ENCODE results near the gene FHIT. TPM values are rescaled to one million over a fixed set of nuclear protein-coding genes. Genes with fewer than 3 reads are reported as not detected.

FHIT gene
- total RNA-seq, 1 donor from 2014 or later, result 0.53 TPM

DNA sequence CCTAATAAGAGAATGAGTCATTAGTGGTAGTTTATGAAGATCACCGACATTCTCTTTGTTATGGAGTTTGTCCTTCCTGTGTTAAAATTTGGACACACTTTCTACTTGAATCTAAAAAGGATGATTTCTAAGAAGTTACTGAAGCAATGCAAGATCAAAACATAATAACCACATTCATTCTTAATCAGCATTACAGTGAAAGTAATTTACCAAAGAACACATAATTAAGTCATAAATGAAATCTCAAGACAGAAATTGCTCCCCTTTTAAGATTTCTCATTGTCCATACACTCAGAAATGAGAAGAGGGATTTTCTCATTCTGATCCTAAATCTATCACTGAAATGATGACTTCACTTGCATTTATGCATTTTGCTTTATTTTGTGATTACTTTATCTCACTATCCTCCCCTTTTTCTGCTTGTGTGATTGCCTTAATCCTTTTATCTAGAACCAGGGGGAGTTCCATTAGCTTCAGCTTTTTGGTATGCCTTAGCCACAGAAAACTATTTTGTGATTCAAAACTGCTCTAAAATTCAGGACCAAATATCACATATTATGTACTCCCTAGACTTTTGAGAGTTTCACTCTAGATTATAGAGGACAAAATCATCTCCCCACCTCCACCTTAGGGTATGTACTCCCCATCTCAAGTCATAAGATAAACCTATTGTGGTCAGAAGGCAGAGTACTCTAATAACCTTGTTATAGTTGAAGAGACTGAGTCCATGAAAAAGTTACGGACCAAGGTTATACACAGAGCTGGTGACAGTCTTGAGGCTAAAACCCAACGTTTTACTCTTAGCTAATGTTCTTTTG lies 1383.9 kb downstream of the FHIT start:
- DNase-seq (ENCODE audit: low read depth), result no peak

DNA sequence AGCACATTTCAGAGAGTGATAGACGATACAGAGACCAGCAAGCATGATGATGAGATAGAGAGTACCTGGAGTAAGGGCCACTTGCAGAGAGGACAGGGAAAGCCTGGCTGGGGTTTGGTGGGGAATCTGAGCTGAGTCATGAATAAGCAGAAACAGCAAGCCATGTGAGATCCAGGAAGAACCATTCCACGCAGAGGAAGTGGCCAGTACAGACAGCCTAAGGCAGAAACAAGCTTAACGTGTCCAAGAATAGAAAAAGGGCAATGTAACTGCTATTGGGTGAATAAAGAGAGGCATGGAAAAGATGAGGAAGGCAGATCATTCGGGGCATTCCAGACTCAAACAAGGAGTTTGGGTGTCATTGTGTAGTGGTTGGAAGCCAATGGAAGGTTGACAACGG lies 1385.2 kb downstream of the FHIT start:
- no peak for DNase-seq (ENCODE audit: low read depth)

DNA sequence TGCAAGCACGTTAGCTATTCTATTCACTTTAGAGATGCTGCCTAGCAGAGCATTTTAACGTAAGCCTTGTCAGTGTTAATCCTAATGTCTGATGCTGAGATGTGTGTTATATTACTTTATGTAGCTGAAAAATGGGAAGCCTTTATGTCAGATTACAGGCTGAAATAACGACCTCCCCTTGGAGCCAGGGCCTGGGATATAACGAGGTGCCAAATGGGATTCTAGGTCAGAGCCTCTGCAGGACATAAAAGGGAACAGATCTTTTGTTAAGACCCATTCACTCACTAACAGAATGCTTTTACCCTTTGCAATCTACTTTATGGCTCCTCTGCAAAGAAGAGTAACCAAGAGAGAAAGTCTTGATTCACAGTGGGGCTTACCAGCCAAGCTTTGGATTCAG lies 1385.9 kb downstream of the FHIT start:
- no peak for DNase-seq (ENCODE audit: low read depth)

DNA sequence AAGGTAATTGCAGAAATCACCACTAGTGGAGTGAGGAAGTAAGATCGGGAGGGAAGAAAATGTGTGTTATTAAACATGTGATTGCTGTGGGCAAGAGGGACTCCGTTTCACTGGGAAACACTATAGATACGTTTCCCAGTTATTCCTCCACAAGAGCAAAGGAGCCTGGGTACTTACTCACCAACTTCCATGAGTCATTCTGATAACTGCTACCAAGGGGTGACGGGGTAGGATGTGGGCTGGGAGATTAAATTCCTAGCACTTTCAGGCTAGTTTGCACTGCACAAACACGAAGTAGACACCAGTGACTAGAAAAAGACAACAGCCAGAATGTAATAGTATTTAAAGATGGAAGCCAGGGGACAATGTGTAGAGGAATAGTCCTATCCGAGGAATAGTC lies 1388.6 kb downstream of the FHIT start:
- DNase-seq (ENCODE audit: low read depth), result no peak

DNA sequence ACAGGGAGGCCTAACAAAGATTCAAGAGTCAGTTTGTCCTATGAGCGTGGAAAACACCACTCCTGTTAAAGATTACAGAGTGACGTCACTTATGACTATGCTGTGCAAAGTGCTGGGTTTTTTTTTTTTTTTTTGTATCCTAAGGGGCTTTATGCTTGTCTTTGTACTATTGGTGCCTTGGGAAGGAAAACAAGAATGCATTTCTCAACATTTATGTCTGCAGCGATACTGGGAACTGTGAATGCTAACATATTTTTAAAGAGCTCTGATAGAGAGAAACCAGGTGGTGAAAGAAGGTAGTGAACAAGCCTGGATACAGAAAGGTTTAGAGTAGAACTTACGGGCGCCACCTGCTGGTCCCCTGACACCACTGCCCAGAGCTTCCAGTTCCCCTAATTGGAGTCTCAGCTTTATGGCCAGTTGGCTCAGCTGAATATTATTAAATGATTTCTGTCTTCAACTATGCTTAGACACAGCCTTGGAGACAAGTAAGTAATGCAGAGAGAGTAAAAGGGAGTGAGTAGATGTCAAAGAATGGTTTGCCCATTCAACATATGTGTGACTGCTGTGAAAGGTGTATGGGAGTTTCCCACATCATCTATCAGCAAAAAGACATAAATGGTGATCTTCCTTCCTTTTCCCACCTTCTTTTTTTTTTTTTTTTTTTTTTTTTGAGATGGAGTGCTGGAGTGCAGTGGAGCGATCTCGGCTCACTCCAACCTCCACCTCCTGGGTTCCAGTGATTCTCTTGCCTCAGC lies 1393.5 kb downstream of the FHIT start:
- DNase-seq (ENCODE audit: low read depth), result peak; percentile 78

DNA sequence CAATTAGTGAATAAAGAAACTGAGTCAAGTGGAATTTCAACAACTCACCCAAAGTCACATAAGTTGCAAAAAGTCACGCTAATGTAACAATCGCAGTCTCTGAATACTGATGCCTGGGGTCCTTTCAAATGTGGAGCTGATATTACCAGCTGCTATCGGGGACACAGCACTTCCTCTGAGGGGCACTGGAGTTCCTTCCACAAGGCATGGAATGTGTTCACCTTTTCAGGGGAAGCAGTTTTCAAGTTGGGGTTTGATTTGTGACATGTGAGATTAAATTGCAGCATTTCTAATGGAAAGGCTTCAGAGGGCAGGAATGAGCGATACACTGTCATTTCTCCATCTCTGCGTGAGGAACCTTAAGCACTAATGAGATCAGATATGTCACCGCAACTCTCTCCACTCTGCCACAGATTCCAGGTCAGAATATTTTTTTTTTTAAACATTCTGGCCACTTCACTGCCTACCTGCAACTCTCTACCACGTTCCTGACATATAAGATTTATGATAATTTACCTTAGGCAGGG lies 1394.3 kb downstream of the FHIT start:
- DNase-seq (ENCODE audit: low read depth), result no peak

DNA sequence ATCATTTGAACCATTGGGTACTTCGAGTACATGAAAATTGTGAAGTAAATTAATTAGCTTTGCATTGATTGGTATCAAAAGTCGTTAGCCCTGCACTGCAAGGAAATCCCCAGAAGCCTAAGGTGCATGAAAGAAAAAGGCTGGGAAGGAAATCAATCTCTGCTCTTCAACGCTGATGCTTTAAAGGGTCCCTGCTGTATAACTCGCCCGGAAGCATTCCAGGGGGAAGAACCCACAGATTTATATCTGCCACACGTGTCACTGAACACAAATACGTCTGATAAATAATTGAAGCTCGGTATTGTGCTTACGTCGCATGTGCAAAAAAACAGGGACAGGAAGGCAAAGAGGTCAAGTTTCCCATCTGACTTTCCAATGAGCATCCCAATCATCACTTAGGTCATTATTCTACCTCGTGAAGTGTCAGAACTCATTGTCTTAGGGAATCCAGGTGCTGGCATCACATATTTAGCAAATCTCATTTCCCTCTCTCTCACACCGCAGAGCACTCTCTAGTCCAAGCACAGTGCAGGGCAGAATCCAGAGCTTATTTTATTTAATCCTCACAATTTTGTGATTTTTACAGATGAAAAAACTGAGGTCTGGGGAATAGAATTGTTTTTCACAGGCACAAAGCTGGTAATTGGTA lies 1397.1 kb downstream of the FHIT start:
- no peak for DNase-seq (ENCODE audit: low read depth)

DNA sequence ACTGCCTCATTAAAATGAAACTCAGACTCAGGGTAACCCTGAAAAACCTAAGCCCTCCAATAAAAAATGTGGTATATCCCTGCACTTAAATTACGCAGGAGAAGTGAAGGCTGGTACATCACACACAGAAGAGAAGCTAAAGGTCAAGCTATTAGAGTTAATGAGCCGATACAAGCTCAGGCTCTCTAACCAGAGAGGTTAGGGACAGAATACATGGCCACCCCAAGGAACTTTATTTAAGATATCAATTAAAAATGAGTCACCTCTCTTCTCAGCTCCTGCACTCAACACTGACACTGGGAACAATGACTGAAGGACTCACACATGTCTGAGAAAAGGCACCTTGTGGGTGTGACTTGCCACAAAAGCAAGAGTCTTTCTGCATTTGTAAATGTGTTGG lies 1400.8 kb downstream of the FHIT start:
- DNase-seq (ENCODE audit: low read depth), result no peak

DNA sequence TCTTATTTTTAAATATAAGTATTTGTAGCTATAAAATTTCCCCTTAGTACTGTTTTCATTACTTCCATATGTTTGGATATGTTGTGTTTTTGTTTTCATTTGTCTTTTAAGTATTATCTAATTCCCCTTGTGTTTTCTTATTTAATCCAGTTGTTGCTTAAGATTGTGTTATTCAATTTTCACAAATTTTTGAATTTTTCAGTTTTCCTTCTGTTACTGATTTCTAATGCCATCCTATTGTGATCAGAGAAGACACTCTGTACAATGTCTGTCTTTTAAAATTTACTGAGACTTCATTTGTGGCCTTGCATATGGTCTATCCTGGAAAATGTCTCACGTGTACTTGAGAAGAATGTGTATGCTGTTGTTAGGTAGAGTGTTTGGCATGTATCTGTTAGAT lies 1405.9 kb downstream of the FHIT start:
- no peak for DNase-seq (ENCODE audit: low read depth)

DNA sequence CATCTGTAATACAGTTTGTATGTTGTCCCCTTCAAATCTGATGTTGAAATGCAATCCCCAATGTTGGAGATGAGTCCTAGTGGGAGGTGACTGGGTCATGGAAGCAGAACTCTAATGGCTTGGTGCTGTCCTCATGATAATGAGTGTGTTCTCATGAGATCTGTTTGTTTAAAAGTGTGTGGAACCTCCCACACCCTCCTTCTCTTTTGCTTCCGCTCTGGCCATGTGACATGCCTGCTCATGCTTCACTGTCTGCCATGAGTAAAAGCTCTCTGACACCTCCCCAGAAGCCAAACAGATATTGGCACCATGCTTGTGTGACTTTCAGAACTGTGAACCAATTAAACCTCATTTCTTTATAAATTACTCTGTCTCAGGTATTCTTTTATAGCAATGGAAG lies 1407.4 kb downstream of the FHIT start:
- DNase-seq (ENCODE audit: low read depth), result no peak

DNA sequence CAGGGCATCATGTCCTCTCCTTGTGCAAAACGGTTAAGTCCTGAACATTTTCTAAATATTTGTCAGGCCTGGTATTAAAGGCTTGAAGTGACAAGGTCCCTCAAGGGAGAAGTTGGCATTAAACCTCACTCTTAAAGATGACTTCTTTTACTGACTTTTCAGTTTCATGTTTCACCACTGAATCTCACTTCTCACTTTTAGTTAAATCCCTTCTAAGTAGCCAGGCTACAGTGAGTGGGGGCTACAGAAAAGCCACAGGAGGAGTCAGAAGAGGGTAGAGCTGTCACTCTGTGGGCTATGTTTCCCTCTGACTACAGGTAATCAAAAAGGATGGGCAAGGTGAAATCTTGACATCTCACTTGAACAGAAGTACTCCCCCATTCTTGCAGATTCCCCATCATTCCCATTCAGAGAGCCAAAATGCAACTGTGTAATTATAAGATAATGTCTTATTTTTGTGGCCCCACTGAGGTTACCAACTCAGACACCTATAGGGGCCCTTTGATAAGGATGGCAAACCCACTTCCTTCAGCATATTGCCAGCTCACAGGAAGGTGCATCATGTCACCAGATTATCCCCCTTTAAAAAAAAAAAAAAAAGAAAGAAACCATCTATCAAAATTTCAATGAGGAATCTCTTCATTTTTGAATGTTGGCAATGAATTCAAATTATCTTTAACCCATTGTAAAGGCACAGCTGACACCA lies 1411.3 kb downstream of the FHIT start:
- DNase-seq (ENCODE audit: low read depth), result no peak

DNA sequence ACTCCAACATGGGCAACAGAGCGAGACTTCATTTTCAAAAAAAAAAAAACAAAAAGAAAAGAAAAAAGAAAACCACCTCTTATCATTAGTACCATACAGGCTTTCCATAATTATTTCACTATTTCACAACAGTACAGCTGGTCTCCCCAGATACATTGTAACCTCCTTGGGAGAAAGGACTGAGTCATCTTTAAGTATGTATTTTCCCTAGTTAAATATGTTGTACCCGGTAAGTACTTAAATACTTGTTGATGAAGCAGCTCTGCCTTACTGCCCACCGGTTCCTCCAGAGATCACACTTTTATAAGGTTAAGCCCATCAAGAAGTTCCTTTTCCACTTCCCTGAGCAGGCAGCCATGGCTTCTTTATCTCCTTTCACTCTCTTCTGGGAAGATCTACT lies 1412.0 kb downstream of the FHIT start:
- DNase-seq (ENCODE audit: low read depth), result no peak

DNA sequence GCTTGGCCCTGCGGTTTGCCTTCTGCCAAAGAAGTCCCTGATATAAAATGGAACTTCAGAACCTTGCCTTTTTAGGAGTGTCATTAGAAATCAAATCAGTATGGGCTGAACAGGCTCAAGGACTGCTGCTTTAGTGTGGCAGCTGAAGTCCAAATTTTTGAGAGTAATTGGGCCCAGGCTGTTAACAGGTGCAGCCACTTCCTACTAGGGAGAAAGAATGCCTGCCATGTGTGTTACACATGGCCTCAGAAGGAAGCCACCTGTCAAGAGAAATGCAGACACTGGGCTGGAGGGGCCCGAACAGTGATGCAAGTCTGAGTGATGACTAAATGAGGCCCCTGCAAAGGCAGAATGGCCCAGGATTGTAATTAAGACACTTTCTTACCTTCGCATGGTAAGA lies 1414.7 kb downstream of the FHIT start:
- DNase-seq (ENCODE audit: low read depth), result peak; percentile 82

DNA sequence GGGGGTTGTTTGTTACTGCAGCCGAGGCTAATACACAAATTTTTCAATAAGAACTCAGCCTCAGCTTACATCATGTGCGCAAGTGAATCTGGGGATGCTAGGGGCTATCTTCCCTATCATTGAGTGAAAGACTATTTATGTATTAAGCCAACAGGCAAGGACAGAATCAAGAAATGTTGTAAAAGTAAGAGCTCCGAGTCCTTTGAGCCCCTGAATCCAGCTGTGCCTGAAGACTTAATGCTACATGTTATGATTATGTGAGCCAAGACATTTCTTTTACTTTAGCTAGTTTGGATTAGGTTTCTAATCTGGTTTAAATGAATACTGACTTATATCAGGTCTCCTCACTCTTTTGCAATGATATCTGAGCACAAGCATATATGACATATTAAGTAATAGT lies 1418.5 kb downstream of the FHIT start:
- DNase-seq (ENCODE audit: low read depth), result no peak

DNA sequence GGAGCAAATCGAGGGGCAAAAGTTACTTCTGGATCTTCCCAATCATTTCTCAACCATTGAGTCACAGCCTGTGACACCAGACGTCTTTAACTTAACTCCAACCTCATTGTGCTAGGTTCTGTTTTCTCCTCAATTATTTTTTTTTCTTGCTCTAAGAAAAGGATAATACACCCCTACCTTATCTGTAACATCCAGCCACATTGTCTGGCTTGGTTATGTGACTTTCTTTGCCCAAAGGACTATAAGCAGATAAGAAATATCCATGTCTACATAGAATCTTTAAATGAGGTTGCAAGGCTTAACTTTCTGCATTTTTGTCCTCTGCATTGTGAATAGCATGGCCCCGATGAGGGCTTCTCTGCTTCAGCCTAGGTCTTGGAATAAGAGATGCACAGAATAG lies 1419.0 kb downstream of the FHIT start:
- DNase-seq (ENCODE audit: low read depth), result no peak

DNA sequence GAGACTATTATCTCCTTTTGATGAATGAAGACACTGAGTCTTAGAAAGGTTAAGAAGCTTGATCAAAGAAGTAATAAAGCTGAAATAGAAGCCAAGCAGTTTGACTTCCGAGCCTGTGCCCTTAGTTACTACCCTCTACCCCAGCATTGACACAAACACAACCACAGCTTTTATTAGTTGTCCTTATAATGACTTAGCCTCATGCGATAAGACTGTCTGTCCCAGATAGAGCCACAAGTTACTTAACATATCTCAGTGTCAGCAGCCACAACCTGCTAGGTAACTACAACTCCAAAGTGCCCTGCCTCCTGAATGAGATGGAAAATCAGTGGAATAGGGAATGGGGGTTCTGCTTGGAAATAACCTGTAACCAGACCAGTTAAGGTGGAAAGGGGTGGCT lies 1419.9 kb downstream of the FHIT start:
- DNase-seq (ENCODE audit: low read depth), result no peak

DNA sequence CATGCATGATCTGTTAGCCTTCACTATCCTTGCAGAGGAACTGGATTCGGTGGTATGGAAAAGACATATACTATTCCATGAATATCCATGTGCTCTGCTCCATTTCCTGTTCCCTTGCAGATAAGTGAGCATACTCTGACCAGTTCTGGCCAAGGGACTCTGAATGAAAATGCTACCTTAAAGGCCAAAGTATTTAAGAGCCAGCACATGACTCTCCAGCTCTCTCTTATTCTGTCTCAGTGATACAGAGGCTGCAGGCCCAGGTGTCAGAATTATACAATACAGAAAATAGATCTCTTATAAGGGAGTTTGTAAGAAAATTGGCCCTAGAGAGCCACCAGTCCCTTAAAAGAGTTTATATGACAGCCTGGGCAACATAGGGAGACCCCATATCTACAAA lies 1421.7 kb downstream of the FHIT start:
- no peak for DNase-seq (ENCODE audit: low read depth)

DNA sequence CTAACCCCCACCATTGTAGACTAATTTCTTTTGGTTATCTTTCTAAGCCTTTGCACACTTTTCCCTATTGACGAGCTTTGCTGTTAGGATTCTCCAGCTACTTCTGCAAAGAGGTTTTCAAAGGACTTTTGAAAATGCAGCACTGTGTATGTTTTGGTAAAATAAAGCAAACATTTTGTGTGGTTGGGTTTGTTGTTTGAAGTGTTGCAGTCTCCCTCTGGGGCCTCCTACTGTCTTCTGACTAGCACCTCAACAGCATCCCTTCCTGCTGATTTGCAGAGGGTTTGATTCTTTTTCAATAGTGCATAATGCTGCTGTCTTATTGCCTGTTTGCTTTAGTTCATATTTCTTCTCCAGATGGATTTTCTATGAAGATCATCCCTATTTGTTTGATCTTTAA lies 1426.4 kb downstream of the FHIT start:
- no peak for DNase-seq (ENCODE audit: low read depth)

DNA sequence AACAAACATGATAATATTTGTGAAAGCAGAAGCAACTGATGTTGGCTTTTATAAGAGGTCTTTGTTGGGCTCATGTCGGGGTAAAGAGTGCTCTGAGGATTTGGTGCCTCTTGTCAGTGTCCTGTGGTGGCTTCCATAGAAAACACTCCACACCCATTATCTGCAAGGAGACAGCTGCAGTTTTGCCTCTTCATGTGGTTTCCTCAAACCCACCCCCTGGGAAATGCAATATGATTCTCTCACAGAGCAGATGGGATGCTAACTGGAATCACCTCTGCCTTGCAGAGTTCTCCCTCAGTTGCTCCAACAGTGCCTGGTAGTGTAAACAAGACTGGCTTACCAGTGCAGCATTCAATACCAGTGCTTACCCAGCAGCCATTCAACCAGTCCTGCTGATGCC lies 1430.0 kb downstream of the FHIT start:
- DNase-seq (ENCODE audit: low read depth), result peak; percentile 92

DNA sequence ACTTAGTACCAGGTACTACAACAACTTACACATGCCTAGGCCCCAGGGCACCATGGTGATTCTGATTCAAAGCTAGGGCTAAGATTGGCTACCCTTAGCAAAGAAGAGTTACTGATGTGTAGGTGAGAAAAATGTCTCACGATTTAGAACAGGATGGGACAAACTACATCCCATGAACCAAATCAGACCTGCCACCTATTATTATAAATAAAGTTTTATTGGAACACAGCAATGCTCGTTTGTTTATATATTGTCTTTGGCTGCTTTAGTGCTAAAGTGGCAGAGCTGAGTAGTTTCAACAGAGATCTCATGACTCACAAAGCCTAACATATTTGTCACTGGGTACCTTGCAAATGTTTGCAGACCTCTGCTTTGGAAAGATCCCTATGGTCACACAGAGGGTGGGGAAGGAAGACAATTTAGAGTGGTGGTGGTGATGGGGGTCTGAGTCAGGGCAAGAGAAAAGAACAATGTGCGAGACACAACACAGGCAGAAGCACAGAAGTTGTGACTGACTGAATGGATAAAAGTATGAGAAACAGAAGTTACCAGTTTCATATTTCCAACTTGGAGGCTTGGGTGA lies 1430.8 kb downstream of the FHIT start:
- peak; percentile 24 for DNase-seq (ENCODE audit: low read depth)

DNA sequence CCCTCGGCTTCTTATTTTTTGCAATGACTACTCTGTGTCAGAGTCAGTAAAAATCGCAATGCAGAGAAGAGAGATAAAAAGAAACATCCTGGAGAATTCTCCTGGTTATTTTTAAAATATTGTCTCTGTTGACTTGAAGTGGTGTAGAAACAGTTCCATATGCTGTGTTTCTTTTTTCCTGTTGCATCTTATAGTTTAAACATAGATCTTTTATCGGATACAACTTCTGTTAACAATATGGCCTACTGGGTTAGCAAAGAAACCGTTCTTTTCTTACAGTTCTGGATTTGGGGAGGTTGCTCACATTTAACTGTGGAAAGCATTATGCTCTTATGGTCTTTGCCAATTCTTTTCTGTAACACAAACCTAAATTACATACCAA lies 1432.3 kb downstream of the FHIT start:
- no peak for DNase-seq (ENCODE audit: low read depth)

All from myocyte (in vitro differentiated cells).